Measurements from ENCODE around the gene PPP2R2B. TPM values are rescaled to one million over a fixed set of nuclear protein-coding genes. Genes with fewer than 3 reads are reported as not detected.

Gene PPP2R2B
- total RNA-seq, 6 experiments from 2014 or later, result 0.15 to 0.77 (median 0.27) TPM

DNA sequence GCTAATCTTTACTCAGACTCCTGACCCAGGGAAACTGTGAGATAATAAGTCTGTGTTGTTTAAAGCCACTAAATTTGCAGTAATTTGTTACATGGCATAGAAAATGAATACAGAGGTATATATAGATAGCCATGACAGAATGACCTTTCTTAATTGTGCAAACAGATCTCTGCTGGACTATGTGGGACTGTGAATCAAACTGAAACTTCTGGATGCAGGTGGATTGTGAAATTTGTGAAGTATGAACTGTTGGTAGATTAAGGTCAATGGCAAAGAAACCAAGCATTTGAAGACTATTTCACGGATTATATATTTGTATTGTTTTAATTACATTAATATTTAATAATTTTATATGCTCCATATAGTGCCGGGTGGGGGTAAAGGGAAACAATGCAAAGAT, 310.4 kb downstream of the PPP2R2B start:
- Histone ChIP-seq H3K9me3 (no peaks in the 10 kb centered on the region), H3K36me3 (no peaks in the 10 kb centered on the region), H3K4me1 (no peaks in the 10 kb centered on the region), H3K4me3 (no peak overlapping the region), H3K27me3 (no peaks in the 10 kb centered on the region), H3K27ac (no peak overlapping the region)
- DNase-seq, result no peak
- peak in 1 of 4 donors; percentile 67 for ATAC-seq
- intact Hi-C loops (cut with DNase I), result no loop called here
- 54% methylated on average over 2 of the region's 2 CpGs for WGBS (ENCODE audit: insufficient coverage, low coverage, low lambda C conversion rate, missing lambda C conversion rate)
- no peak for TF ChIP-seq POLR2A (IDR thresholded peaks at IDR 0.05)
- TF ChIP-seq, protein P1, sequence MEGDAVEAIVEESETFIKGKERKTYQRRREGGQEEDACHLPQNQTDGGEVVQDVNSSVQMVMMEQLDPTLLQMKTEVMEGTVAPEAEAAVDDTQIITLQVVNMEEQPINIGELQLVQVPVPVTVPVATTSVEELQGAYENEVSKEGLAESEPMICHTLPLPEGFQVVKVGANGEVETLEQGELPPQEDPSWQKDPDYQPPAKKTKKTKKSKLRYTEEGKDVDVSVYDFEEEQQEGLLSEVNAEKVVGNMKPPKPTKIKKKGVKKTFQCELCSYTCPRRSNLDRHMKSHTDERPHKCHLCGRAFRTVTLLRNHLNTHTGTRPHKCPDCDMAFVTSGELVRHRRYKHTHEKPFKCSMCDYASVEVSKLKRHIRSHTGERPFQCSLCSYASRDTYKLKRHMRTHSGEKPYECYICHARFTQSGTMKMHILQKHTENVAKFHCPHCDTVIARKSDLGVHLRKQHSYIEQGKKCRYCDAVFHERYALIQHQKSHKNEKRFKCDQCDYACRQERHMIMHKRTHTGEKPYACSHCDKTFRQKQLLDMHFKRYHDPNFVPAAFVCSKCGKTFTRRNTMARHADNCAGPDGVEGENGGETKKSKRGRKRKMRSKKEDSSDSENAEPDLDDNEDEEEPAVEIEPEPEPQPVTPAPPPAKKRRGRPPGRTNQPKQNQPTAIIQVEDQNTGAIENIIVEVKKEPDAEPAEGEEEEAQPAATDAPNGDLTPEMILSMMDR (IDR thresholded peaks at IDR 0.05), result no peak

DNA sequence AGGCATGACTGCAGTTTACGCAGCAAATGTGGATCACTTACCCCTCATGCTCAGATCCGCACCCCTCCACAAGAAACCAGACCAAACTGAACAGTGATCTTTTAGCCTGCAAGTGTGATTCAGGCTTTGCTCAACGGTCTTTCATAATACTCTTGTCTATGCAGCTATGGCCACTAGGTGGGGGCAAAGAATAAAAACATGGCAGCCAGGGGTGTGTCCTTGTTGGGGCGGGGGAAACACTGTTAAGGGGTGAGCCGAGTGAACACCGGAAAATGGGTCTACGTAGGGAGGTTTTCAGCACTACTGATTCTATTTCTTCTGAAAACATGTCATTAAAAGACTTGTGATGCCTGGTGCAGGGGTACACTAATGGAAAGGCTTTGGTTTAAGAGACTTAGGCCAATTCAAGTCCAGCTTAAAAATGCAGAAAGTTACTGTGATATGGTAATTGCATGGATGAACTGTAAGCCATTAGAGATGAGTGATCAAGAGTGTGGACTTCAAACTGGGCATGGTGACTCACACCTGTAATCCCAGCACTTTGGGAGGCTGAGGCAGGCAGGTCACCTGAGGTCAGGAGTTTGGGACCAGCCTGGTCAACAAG, 312.7 kb downstream of the PPP2R2B start:
- peak; percentile 76 to 90 (median 82) for ATAC-seq
- no peaks in the 10 kb centered on the region for H3K36me3 ChIP-seq
- H3K4me1 ChIP-seq, result no peaks in the 10 kb centered on the region
- peak in 1 of 3 donors; percentile 49 for DNase-seq
- TF ChIP-seq, protein P1 (IDR thresholded peaks at IDR 0.05), result peak; percentile 45 to 62 (median 48)
- no peak for TF ChIP-seq POLR2A (IDR thresholded peaks at IDR 0.05)
- intact Hi-C loops (cut with DNase I), result no loop called here
- 8% methylated on average over 7 of the region's 7 CpGs for WGBS (ENCODE audit: insufficient coverage, low coverage, low lambda C conversion rate, missing lambda C conversion rate)
- H3K9me3 ChIP-seq, result no peaks in the 10 kb centered on the region
- H3K27me3 ChIP-seq, result no peaks in the 10 kb centered on the region
- H3K27ac ChIP-seq, result no peak overlapping the region
- no peak overlapping the region for H3K4me3 ChIP-seq

DNA sequence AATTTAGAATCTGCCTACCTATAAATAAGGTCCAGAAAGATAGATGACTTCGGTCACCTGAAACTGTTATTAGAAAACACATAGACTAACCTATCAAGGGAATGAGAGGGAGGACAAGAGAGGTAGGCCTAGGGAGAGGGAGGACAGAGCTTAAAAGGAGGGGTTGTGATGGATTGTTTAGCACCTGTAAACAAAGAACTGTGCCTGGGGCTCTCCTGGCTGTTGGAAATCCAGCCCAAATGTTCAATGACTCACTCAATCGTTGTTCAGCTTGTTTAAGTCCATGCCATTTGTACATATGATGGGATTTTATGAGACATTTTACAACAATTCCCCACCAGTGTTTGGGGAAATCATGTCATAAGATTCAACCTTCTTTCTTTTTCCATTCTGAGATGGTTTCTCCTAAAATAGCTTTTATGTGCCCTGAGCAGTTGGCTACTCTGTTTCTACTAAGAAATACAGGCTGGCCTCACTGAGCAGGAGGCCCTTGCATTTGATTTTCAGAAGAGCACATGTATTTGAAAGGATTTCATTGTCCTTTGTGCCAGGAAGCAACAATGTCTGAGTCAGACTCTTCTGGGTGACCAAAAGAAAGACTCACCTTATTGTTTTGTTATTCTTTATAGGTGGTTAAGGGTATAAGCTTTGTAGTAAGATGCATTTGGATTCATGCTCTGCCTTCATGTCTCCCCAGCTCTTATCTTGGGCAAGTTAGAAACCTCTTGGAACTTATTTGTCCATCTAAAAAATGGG, 314.4 kb downstream of the PPP2R2B start:
- no peak for ATAC-seq
- no peak overlapping the region for H3K27ac ChIP-seq
- WGBS (ENCODE audit: insufficient coverage, low coverage, low lambda C conversion rate, missing lambda C conversion rate), result 53% methylated on average over 2 of the region's 2 CpGs

DNA sequence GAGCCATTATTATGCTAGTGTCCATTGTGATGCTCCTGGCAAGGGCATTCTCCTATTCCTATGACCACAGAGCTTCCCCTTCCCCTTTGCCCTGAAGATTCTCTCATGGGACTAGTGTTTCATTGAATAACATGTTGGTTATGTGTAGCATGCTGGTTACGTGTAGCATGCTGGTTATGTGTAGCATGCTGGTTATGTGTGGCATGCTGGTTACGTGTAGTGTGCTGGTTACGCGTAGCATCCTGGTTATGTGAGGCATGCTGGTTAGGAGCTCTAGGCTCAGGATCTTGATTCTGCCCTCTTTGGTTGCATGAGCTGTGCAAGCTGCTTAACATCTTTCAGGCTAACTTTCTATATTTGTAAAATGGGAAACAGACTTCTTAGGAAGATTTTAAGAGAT, 316.1 kb downstream of the PPP2R2B start:
- Histone ChIP-seq H3K36me3 (no peaks in the 10 kb centered on the region), H3K9me3 (no peaks in the 10 kb centered on the region), H3K27ac (no peak overlapping the region), H3K27me3 (no peaks in the 10 kb centered on the region), H3K4me1 (no peaks in the 10 kb centered on the region), H3K4me3 (no peak overlapping the region)
- WGBS (ENCODE audit: insufficient coverage, low coverage, low lambda C conversion rate, missing lambda C conversion rate), result 90% methylated on average over 4 of the region's 4 CpGs
- intact Hi-C loops (cut with DNase I), result no loop called here
- TF ChIP-seq, protein P1 (IDR thresholded peaks at IDR 0.05), result no peak
- no peak for TF ChIP-seq POLR2A (IDR thresholded peaks at IDR 0.05)
- ATAC-seq (no peak), DNase-seq (no peak)

More for the DNA sequence above, 314.4 kb downstream of the PPP2R2B start:
- intact Hi-C loops (cut with DNase I), result no loop called here
- no peak overlapping the region for H3K4me3 ChIP-seq
- TF ChIP-seq, protein P1 (IDR thresholded peaks at IDR 0.05), result no peak
- no peak for TF ChIP-seq POLR2A (IDR thresholded peaks at IDR 0.05)
- H3K4me1 ChIP-seq, result no peaks in the 10 kb centered on the region
- no peak for DNase-seq
- no peaks in the 10 kb centered on the region for H3K27me3 ChIP-seq
- no peaks in the 10 kb centered on the region for H3K36me3 ChIP-seq
- H3K9me3 ChIP-seq, result no peaks in the 10 kb centered on the region
